NCI-H345 treated with DMSO at 0.1 percent for 48 hours (cell line): ENCODE results near the gene CFAP99.

Experiments used
- DNase-seq: peaks from one replicate; lab custom pipeline; 2025; ENCODE audit not compliant: unreplicated experiment; lab: John Stamatoyannopoulos, UW

Gene CFAP99

GRCh38 chr4:2411786-2412510 is 6.8 kb upstream of the CFAP99 start:
- no peak for DNase-seq

DNA sequence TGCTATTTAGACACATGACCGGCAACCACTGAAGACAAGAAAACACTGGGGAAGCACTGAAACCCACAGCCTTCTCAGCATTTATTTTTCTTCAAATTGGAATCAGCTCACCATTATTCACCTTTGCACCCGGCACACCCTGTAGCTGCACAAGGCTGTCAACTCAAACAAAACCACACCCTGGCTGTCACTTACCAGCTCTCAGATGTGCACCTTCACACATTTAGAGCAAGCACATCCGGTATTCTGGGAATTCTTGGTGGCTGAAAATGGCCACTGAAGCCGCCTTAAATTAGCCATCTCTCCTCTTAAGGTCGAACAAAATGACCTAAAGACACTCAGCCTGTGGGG is 6.2 kb upstream of the CFAP99 start:
- DNase-seq = no peak

GRCh38 chr4:2412885-2413716 is 5.7 kb upstream of the CFAP99 start:
- peak; percentile 29 for DNase-seq

DNA sequence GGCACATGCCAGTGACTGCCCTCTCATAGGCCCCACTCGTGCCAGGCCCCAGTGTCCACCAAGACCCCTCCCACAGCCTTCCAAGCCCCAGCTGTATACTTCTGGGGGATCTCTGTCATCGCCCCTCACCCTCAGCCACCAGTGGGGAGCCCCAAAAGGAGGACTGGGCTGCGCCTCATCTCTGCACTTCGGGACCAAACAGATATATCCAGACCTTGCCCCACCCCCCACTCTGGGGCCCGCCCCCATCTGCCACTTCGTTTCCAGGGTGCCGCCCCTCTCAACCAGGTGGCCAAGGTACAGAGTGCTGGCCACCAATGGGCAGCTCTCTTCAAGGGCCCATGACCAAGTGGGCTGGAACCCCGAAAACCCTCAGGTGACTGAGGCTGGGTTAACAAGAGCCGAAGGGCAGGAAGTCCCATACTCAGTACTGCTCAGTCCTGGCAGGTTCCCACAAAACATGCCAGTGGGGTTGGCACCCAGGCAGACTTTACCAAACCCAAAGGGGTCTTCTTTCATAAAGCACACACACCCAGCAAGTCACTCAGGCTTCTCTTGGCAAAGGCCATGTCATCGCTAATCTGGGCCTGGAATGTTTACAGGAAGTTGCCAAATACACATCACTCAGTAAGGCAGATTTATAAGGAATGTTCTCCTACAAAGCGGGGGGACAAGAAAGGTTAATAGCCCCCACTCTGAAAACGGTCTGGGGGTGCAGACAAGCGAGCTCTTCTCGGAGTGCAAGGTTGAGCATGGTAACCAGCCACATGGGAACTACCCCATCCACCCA is 4.7 kb upstream of the CFAP99 start:
- DNase-seq = no peak

GRCh38 chr4:2415213-2415612 is 3.5 kb upstream of the CFAP99 start:
- no peak for DNase-seq

- no peak for DNase-seq
These were observed 2.7 kb upstream of the CFAP99 start for GRCh38 chr4:2415881-2416563.

- no peak for DNase-seq
These were observed 2.1 kb upstream of the CFAP99 start for GRCh38 chr4:2416564-2417225.

DNA sequence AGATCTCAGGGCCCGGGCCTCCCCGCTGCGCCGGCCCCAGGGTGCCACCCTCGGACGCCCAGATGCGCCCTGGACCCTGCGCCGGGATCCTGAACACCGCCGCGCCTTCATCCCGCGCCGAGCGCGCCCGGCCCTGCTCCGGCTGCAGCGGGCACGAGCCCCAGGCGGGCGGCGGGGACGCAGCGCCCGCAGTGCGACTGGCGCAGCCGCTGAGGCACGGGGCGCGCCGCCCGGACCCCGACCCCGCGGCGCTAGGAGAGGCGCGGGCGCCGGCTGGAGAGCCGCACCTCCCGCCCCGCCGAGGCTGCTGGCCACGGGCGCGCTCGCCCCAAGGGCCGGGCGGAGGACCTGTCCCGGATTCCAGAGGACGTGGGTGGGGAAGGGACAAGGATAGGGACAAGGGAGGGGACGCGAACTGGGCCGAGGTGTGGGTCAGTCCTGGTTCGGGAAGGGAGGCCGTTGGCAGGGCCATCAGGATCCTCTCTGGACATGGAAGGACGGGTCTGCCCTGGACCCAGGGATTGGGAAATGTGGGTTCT is 1.5 kb upstream of the CFAP99 start:
- DNase-seq = no peak

- DNase-seq = no peak
These were observed 748 bp upstream of the CFAP99 start, which contains the start of gene ZFYVE28 for GRCh38 chr4:2417765-2418649. TSS of gene ZFYVE28 (minus strand) at chr4:2418645. CDS start at chr4:2418323, 322 bp downstream.

DNA sequence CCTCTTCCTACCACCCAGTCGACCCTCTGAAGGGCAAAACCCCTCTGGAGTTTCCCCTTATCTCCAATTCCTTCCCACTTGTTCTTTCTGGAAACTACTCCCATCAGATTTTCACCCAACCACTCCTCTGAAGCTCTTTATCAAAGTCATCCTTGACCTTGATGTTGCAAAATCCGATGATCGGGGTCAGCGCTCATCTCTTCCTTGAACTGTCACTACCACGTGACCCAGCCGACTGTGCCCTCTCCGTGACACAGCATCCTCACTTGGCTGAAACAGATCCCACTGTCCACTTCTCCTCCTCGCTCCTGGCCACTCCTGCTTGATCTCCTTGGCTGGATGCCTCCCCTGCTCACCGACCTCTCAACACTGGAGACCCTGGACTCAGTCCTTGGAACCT is 1.1 kb downstream of the CFAP99 start:
- DNase-seq = no peak

DNA sequence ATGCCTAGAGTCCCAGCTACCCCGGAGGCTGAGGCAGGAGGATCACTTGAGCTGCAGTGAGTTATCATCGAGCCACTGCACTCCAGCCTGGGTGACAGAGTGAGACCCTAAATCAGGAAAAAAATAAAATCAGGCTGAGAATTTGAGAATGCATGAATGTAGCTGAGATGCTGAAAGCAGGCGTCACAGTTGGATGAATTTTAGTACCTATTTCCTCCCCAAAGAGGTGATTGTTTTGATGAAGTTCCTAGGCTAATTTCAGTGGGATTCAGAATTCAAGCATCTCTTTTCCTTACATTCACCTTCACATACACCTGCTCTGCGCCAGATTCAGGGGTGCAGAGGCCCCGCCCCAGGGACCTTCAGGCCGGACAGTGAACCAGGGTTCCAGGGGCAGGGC is 3.2 kb downstream of the CFAP99 start:
- DNase-seq = no peak

- DNase-seq = no peak
These were observed 4.3 kb downstream of the CFAP99 start for GRCh38 chr4:2423066-2423465.

DNA sequence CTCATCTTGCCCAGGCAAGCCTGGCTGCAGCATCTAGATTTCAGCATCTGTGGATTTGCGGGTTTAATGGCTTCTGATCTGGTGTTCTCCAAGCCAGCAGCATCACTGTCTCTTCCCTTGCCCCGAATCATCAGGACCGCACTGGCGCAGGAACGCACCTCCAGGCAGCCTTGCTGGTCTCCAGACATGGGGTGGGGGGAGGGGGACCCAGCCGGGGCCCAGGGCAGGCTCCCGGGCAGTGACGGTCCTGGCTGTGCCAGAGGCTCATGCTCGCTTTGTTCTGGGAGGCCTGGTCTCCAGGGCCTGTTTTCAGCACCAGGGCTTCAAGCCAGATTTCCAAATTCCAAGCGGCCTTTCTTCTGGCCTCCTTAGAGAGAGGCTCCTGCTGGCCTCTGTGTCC is 4.9 kb downstream of the CFAP99 start:
- no peak for DNase-seq

DNA sequence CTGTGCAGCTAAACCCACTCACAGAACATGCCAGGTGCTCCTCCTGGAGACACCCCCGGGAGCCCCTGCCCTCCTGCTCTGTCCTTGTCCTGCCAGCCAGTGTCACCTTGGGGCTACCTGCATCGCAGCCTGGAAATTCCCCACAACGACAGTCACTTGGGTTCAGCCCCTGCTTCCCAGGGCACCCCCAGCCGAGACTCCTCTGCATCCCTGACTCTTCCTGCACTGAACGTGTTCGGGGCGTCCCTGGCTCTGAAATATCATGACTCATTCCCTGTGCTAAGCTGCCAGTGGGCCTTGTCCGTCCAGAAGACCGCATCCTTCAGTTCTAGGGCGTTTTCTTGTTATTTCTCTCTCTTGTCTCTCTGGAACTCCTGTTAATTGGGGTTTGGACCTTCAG is 5.8 kb downstream of the CFAP99 start:
- DNase-seq = no peak

GRCh38 chr4:2425386-2426068 is 6.8 kb downstream of the CFAP99 start:
- no peak for DNase-seq

GRCh38 chr4:2426069-2426397 is 7.3 kb downstream of the CFAP99 start:
- DNase-seq = no peak

- DNase-seq = no peak
These were observed 8.0 kb downstream of the CFAP99 start for GRCh38 chr4:2426711-2427275.
